ENCODE data around the gene STX8.
"Not testable (repeated sequence)": the region's sequence is repeated elsewhere in the genome, so short reads cannot be mapped to it uniquely, and the experiment has no call there.

Gene STX8

GRCh38 chr17:9258115-9259015 lies 317.3 kb downstream of the STX8 start:
- no peak for DNase-seq (ENCODE audit: low read depth)

- DNase-seq (ENCODE audit: low read depth), result not testable (repeated sequence)
Observed at GRCh38 chr17:9257630-9257965, 318.0 kb downstream of the STX8 start.

- no peak for DNase-seq (ENCODE audit: low read depth)
Observed at GRCh38 chr17:9256751-9257629, 318.6 kb downstream of the STX8 start.

- DNase-seq (ENCODE audit: low read depth), result no peak
Observed at GRCh38 chr17:9256361-9256750, 319.3 kb downstream of the STX8 start.

GRCh38 chr17:9255833-9256232 lies 319.8 kb downstream of the STX8 start:
- DNase-seq (ENCODE audit: low read depth), result no peak

GRCh38 chr17:9254841-9255240 lies 320.8 kb downstream of the STX8 start:
- DNase-seq (ENCODE audit: low read depth), result no peak

GRCh38 chr17:9253308-9253707 lies 322.3 kb downstream of the STX8 start:
- DNase-seq (ENCODE audit: low read depth), result no peak

- DNase-seq (ENCODE audit: low read depth), result no peak
Observed at GRCh38 chr17:9251273-9251672, 324.3 kb downstream of the STX8 start.

- no peak for DNase-seq (ENCODE audit: low read depth)
Observed at GRCh38 chr17:9249245-9249953, 326.2 kb downstream of the STX8 start.

- no peak for DNase-seq (ENCODE audit: low read depth)
Observed at GRCh38 chr17:9247401-9247938, 328.1 kb downstream of the STX8 start.

GRCh38 chr17:9244066-9245052 lies 331.3 kb downstream of the STX8 start:
- peak; percentile 70 for DNase-seq (ENCODE audit: low read depth)

- no peak for DNase-seq (ENCODE audit: low read depth)
Observed at GRCh38 chr17:9242983-9243382, 332.6 kb downstream of the STX8 start.

- no peak for DNase-seq (ENCODE audit: low read depth)
Observed at GRCh38 chr17:9242497-9242881, 333.1 kb downstream of the STX8 start.

GRCh38 chr17:9241774-9242496 lies 333.7 kb downstream of the STX8 start:
- no peak for DNase-seq (ENCODE audit: low read depth)

- DNase-seq (ENCODE audit: low read depth), result peak; percentile 23
Observed at GRCh38 chr17:9241371-9241712, 334.3 kb downstream of the STX8 start.

- DNase-seq (ENCODE audit: low read depth), result peak; percentile 34
Observed at GRCh38 chr17:9240659-9241370, 334.8 kb downstream of the STX8 start.

GRCh38 chr17:9239793-9240658 lies 335.6 kb downstream of the STX8 start:
- DNase-seq (ENCODE audit: low read depth), result peak; percentile 31

GRCh38 chr17:9239246-9239792 lies 336.3 kb downstream of the STX8 start:
- DNase-seq (ENCODE audit: low read depth), result no peak
